ENCODE measurements around the gene MRPL39.
A peak's percentile ranks its signal among the peaks of the same experiment; 100 is the strongest.

Gene MRPL39

GRCh38 chr21:25615880-25616279 lies 8.6 kb upstream of the MRPL39 start:
- no peak for DNase-seq (ENCODE audit: low read depth in 1 of 2, low spot score in 1 of 2)

GRCh38 chr21:25614441-25614840 lies 7.2 kb upstream of the MRPL39 start:
- no peak for DNase-seq (ENCODE audit: low read depth in 1 of 2, low spot score in 1 of 2)

GRCh38 chr21:25608044-25608737 lies 910 bp upstream of the MRPL39 start:
- peak; percentile 43 to 53 for DNase-seq (ENCODE audit: low read depth in 1 of 2, low spot score in 1 of 2)

DNA sequence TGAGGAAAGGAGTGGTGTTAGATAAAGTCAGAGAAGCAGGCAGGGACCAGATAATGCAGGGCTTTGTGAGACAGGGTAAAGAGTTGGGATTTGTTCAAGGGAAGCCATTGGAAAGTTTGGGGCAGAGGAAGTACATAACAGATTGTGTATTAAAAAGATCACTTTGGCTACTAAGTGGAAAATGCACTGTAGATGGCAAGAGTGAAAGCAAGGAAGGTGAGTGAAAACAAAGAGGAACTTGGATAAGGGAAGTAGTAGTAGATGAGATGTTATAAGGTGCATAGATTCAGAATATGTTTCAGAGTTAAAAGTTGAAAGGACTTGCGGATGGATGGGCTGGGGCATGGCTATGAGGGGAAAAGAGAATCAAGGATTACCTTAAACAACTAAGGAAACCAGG lies 17.4 kb downstream of the MRPL39 start:
- no peak for DNase-seq (ENCODE audit: low read depth in 1 of 2, low spot score in 1 of 2)

DNA sequence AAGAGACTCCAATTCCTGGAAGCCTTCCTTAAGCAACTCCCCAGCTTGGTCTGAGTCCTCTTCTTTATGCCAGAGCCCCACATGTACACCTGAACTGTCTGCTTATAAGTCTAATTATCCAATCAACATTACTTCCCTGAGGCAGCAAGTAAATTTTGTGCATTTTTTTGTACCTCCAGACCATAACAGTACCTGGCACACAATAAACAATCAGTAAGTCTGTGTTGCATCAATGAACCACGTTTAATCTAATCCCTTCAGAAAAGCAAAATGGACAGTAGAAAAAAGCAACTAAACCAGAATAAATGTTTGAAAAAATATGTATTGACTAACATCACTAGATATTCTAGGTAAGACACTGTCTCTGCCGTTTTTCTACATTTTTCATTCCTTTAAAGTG lies 20.5 kb downstream of the MRPL39 start:
- no peak for DNase-seq (ENCODE audit: low read depth in 1 of 2, low spot score in 1 of 2)

GRCh38 chr21:25586326-25586725 lies 21.0 kb downstream of the MRPL39 start:
- DNase-seq (ENCODE audit: low read depth in 1 of 2, low spot score in 1 of 2), result no peak

DNA sequence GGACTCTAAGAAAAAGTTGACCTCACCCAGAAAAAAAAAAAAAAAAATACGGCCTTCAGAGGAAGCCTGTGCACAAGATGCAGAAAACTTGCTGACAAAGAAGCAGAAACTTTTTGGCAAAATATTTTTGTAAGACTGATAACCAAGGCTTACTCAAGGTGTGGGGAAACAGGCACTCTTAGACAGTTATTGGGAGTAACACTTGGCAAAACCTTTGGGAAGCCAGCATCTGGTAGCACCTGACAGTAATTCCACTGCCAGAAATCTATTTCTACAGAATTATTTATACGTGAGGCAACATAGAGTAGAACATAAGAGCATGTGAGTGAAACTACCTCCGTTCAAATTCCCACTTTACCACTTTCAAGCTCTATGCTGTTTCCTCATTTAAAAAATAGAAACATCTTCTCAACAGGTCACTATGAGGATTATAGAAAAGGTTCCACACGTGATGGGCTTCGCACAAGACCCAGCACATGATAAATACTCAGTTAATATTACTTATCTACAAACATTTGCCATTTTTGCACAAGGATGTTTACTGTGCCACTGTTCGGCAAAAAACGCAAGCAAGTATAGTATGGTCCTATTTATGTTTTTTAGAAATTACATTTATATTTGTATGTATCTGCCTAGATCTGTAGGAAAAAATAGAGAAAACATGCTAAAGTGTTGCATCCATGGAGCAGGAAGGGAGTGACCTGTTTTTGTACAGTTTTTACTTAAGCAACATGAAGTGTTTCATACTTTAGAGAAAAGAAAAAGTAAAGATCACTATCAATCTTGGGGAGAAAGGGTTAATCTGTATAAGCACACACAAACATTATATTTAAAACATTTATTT lies 22.2 kb downstream of the MRPL39 start:
- no peak for DNase-seq (ENCODE audit: low read depth in 1 of 2, low spot score in 1 of 2)

GRCh38 chr21:25583370-25584130 lies 23.7 kb downstream of the MRPL39 start:
- no peak for DNase-seq (ENCODE audit: low read depth in 1 of 2, low spot score in 1 of 2)

DNA sequence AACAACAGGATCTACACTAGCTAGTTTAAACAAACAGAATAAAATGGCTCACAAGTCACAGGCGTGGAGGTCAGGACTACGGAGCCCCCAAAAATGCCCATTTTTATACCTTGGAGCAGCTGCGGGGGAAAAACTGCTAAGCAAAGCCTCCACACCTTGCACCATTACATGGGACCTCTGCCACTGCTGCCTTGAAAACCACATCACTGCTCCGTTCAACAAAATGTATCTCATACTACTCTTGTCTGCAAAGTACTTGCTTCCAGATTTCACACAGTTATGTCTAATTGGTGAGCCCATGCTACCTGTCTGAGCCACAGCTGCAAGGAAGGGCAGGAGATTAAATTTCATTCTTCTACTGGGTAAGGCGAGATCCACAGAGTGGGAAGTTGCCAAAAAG lies 24.4 kb downstream of the MRPL39 start:
- no peak for DNase-seq (ENCODE audit: low read depth in 1 of 2, low spot score in 1 of 2)

- DNase-seq (ENCODE audit: low read depth in 1 of 2, low spot score in 1 of 2), result no peak
Measured at GRCh38 chr21:25582164-25582790, 25.0 kb downstream of the MRPL39 start.

GRCh38 chr21:25581582-25581981 lies 25.7 kb downstream of the MRPL39 start:
- DNase-seq (ENCODE audit: low read depth in 1 of 2, low spot score in 1 of 2), result no peak

- DNase-seq (ENCODE audit: low read depth in 1 of 2, low spot score in 1 of 2), result no peak
Measured at GRCh38 chr21:25580912-25581260, 26.4 kb downstream of the MRPL39 start.

DNA sequence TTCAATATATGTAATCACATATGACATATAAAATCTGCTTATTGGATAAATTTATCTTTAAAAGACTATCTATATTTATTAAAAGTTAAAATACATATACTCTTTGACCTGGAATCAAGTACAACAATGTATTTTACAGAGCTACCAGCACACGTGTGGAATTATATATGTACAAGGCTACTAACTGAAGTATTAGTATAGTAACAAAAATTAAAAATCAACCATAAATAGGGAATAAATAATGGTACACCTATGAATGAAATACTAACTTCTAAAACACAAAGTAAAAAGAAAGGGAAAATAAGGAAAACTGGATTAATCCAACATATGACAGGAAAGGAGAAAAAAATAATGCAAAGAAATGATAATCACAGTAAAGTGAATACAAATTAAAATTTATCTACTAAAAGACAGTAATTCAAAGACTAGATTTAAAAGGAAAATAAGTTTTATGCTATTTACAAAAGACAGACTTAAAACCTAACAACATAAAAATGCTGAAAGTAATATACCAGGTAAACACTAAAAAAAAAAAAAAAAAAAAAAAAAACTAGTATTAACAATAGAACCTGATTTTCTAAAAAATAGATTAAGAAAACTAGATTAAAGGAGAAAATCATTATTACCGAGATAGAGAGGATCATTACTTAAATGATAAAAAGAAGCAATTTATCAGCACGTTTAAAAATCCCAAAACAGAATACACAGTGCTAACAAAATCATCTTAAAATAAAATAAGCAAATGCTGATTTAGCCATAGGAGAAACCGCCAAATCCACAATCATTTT lies 27.9 kb downstream of the MRPL39 start:
- no peak for DNase-seq (ENCODE audit: low read depth in 1 of 2, low spot score in 1 of 2)

DNA sequence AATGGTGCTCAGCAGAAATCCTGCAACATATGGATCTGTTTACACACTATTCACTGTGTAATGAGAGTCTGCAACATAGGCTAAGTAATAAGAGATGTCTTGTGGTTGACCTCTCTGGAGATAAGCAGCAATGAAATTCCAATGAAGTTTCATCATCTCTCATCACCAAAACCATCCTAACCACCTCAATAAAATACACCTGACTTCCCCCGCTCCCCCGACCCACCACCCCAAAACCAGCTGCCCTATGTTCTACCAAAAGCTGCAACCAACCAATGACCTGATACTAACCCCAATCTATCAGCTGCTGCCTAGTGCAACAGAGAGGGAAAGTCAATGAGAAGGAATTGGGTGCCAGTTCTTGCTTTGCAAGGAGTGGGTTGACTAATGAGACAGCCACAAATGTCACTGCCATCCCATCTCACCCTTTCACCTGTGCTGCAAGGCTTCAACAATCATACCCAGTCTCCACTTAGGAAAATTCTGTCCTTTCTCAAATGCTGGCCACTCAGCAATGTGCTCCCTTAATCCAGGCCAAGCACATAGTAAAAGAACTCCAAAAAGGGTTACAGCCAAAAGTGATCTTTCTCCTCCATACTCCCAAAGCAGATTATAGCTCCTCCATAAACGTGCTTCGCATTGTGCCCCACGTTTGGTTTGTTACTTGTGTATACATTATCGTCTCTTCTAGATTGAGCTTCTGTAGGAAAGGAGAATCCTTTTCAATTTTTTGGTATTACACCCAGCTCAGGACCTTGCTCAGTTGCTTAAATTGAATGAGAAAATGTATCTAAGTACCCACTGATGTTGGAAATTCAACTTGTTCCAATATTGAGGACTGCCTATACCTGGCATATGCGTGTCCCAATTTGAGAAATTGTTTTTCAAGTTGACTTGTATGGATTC lies 29.0 kb downstream of the MRPL39 start:
- DNase-seq (ENCODE audit: low read depth in 1 of 2, low spot score in 1 of 2), result no peak

GRCh38 chr21:25577424-25578055 lies 29.7 kb downstream of the MRPL39 start:
- DNase-seq (ENCODE audit: low read depth in 1 of 2, low spot score in 1 of 2), result no peak

GRCh38 chr21:25573409-25574206 lies 33.7 kb downstream of the MRPL39 start:
- peak in 1 of 2 donors; percentile 46 for DNase-seq (ENCODE audit: low read depth in 1 of 2, low spot score in 1 of 2)

GRCh38 chr21:25572861-25573310 lies 34.4 kb downstream of the MRPL39 start:
- no peak for DNase-seq (ENCODE audit: low read depth in 1 of 2, low spot score in 1 of 2)

- DNase-seq (ENCODE audit: low read depth in 1 of 2, low spot score in 1 of 2), result no peak
Measured at GRCh38 chr21:25571726-25572121, 35.6 kb downstream of the MRPL39 start.
